Loucy (cell line): Measurements from ENCODE around the gene FAM83B.
"Not testable (repeated sequence)": the region's sequence is repeated elsewhere in the genome, so short reads cannot be mapped to it uniquely, and the experiment has no call there.

Source experiments
- H2AFZ ChIP-seq: fragments of 200-600 bp; sonication (generic); 2 replicates; pipeline ENCODE4 v1.6.0; 2016; ENCODE audit warnings: antibody characterized with exemption, mild to moderate bottlenecking, low read length, moderate library complexity
- H3F3A ChIP-seq: fragments of 200-600 bp; 2 replicates; pipeline ENCODE4 v1.6.0; 2016; ENCODE audit warnings: antibody characterized with exemption, low read depth, mild to moderate bottlenecking
- H3K27me3 ChIP-seq: fragments of 200-600 bp; sonication (generic); 2 replicates; pipeline ENCODE4 v1.6.1; 2014; ENCODE audit warnings: low read length, mild to moderate bottlenecking; ENCODE audit not compliant: insufficient read depth, poor library complexity, severe bottlenecking
- H3K36me3 ChIP-seq: fragments of 200-600 bp; sonication (generic); 2 replicates; pipeline ENCODE4 v1.6.1; 2016; ENCODE audit warnings: low read length; ENCODE audit not compliant: insufficient read depth
- H3K4me1 ChIP-seq: fragments of 200-600 bp; sonication (generic); 2 replicates; pipeline ENCODE4 v1.5.1; 2014; ENCODE audit warnings: low read length, mild to moderate bottlenecking; ENCODE audit not compliant: insufficient read depth, poor library complexity, severe bottlenecking
- H3K4me2 ChIP-seq: fragments of 200-600 bp; sonication (generic); 2 replicates; pipeline ENCODE4 v1.6.0; 2014; ENCODE audit warnings: antibody characterized with exemption, low read length, low read depth, mild to moderate bottlenecking; ENCODE audit not compliant: poor library complexity, severe bottlenecking
- H3K4me3 ChIP-seq: fragments of 200-600 bp; sonication (generic); 2 replicates; pipeline ENCODE4 v1.5.1; 2014; ENCODE audit warnings: low read length, mild to moderate bottlenecking, mixed read lengths; ENCODE audit not compliant: poor library complexity, severe bottlenecking
- H3K79me2 ChIP-seq: fragments of 200-600 bp; sonication (generic); 2 replicates; pipeline ENCODE4 v1.6.1; 2014; ENCODE audit warnings: low read length; ENCODE audit not compliant: insufficient read depth
- H3K9ac ChIP-seq: fragments of 200-600 bp; sonication (generic); 2 replicates; pipeline ENCODE4 v1.6.0; 2014; ENCODE audit warnings: mild to moderate bottlenecking, low read depth, low read length, moderate library complexity; ENCODE audit not compliant: poor library complexity, severe bottlenecking
- H3K9me2 ChIP-seq: fragments of 200-600 bp; sonication (generic); replicated peaks from 2 replicates; pipeline ENCODE4 v1.6.1; 2016; ENCODE audit warnings: low read depth, low read length, mixed read lengths
- H3K9me3 ChIP-seq: fragments of 200-600 bp; sonication (generic); 2 replicates; pipeline ENCODE4 v1.6.1; 2014; ENCODE audit warnings: mild to moderate bottlenecking, antibody characterized with exemption, low read length, low read depth; ENCODE audit not compliant: insufficient read depth
- H4K20me1 ChIP-seq: fragments of 200-600 bp; sonication (generic); 2 replicates; pipeline ENCODE4 v1.6.0; 2014; ENCODE audit warnings: antibody characterized with exemption, low read length, mild to moderate bottlenecking; ENCODE audit not compliant: insufficient read depth, poor library complexity, severe bottlenecking
- EZH2phosphoT487 ChIP-seq: fragments of 200-600 bp; IDR thresholded peaks from 2 replicates; pipeline ENCODE4 v1.6.1; 2018; ENCODE audit warnings: antibody characterized with exemption, mild to moderate bottlenecking, moderate library complexity, borderline replicate concordance
- TF ChIP-seq, protein P1 (sequence below): fragments of 200-600 bp; sonication (generic); conservative IDR thresholded peaks from 2 replicates; pipeline ENCODE4 v1.5.1; 2014; ENCODE audit warnings: mild to moderate bottlenecking, antibody characterized with exemption, low read length

The FAM83B gene

DNA sequence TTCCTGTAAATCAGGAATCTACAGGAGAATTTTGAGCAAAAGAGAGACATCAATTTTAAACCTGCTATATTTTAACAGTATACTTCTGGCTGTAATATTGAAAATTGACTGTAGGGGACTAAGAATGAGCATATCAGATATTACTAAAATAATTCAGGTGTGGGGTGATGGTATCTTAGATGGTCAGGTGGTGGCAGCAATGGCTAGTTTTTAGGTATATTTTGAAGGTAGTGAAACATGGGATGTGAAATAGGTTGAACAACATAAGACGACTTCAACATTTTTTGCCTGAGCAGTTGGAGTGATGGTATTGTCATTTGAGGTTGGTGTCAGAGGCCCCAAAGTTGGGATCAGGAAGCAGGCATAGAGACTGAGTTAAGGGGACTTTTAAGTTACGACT lies 32.1 kb downstream of the FAM83B start:
- no peak overlapping the region for H2AFZ ChIP-seq
- H3K9ac ChIP-seq: no peak overlapping the region
- no peaks in the 10 kb centered on the region for H3K36me3 ChIP-seq
- H3K27me3 ChIP-seq: no peaks in the 10 kb centered on the region
- no peaks in the 10 kb centered on the region for H3F3A ChIP-seq
- H3K4me3 ChIP-seq: no peak overlapping the region
- H3K4me1 ChIP-seq: no peaks in the 10 kb centered on the region
- no peaks in the 10 kb centered on the region for H3K9me2 ChIP-seq
- TF ChIP-seq, protein P1, sequence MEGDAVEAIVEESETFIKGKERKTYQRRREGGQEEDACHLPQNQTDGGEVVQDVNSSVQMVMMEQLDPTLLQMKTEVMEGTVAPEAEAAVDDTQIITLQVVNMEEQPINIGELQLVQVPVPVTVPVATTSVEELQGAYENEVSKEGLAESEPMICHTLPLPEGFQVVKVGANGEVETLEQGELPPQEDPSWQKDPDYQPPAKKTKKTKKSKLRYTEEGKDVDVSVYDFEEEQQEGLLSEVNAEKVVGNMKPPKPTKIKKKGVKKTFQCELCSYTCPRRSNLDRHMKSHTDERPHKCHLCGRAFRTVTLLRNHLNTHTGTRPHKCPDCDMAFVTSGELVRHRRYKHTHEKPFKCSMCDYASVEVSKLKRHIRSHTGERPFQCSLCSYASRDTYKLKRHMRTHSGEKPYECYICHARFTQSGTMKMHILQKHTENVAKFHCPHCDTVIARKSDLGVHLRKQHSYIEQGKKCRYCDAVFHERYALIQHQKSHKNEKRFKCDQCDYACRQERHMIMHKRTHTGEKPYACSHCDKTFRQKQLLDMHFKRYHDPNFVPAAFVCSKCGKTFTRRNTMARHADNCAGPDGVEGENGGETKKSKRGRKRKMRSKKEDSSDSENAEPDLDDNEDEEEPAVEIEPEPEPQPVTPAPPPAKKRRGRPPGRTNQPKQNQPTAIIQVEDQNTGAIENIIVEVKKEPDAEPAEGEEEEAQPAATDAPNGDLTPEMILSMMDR: peak; percentile 35
- no peak for TF ChIP-seq EZH2phosphoT487
- no peak overlapping the region for H3K4me2 ChIP-seq
- H3K79me2 ChIP-seq: no peaks in the 10 kb centered on the region
- H3K9me3 ChIP-seq: no peaks in the 10 kb centered on the region
- no peaks in the 10 kb centered on the region for H4K20me1 ChIP-seq

DNA sequence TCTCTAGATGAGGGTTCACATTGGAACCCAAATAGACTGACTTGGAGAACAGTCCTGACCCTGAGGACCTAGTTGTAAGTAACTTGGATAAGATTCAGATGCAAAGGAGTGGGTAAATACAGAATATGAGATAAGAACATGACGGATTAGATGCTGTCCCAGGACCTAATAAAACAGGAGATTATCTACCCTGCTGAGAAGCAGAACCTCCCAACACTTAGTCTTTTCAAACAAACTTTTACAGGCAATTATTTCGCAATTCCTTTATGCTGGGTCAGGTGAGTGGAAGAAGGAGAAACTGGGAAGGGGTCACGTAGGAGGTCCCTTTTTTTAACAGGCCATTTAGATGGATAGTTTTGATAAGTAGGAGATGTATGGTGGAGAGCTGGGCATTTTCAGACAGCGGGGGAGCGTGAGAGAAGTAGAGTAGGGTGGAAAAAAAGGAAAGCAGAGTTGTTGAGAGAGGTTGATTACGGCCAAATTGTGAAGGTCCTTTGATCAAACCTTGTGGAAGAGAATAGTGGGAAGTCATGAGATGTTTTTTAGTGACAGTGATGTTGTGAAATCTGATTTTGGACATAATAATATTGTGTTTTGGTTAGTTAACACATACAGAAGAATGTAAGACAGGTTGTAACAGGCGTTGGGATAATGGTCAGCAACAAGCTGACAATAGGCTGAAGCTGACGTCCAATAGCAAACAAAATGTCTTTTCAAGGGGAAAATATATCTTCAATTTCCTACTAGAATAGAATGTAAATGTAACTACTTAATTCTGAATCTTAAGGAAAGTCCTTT lies 32.8 kb downstream of the FAM83B start:
- Histone ChIP-seq H3K4me2 (no peak overlapping the region), H3K27me3 (no peaks in the 10 kb centered on the region), H3K36me3 (no peaks in the 10 kb centered on the region), H2AFZ (no peak overlapping the region), H3K4me1 (no peaks in the 10 kb centered on the region), H3K9me3 (no peaks in the 10 kb centered on the region), H3F3A (no peaks in the 10 kb centered on the region), H4K20me1 (no peaks in the 10 kb centered on the region), H3K9ac (no peak overlapping the region), H3K9me2 (no peaks in the 10 kb centered on the region), H3K79me2 (no peaks in the 10 kb centered on the region), H3K4me3 (no peak overlapping the region)
- TF ChIP-seq EZH2phosphoT487: no peak
- TF ChIP-seq, protein P1: no peak

DNA sequence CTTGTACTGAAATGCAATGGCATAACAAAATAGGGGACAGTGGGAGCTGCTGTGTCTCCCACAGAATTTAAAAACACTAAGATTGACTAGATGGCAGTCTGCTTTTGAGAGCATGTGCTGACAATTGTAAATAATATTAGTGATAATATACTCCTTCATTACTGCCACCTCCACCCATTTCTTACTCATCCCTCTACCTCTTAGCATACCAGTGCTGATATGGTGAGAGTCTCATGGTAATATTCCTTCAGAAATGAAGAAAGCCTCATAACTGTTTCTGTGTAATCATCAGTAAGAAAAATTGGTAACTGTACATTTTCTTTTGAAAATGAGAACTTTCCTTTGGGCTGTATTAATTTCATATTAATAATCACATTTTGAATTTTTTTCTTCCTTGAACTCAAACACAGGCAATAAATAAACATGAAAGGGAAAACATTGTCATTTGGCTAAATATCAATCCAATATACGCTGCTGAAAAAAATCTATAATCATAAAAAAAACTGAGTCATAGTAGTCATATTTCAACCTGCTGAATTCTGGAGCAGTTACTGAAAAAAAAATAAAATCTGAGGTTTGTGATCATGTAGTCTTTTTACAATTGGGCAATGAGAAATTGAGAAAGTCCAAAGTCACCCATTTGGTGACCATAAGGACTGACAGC lies 34.6 kb downstream of the FAM83B start:
- Histone ChIP-seq H3K4me1 (no peaks in the 10 kb centered on the region), H3K4me3 (no peak overlapping the region), H3K36me3 (no peaks in the 10 kb centered on the region), H2AFZ (no peak overlapping the region), H3K27me3 (no peaks in the 10 kb centered on the region), H3K9me2 (no peaks in the 10 kb centered on the region), H3K9ac (no peak overlapping the region), H3K4me2 (no peak overlapping the region), H3K79me2 (no peaks in the 10 kb centered on the region), H3K9me3 (no peaks in the 10 kb centered on the region), H3F3A (no peaks in the 10 kb centered on the region), H4K20me1 (no peaks in the 10 kb centered on the region)
- no peak for TF ChIP-seq EZH2phosphoT487
- TF ChIP-seq, protein P1: no peak

DNA sequence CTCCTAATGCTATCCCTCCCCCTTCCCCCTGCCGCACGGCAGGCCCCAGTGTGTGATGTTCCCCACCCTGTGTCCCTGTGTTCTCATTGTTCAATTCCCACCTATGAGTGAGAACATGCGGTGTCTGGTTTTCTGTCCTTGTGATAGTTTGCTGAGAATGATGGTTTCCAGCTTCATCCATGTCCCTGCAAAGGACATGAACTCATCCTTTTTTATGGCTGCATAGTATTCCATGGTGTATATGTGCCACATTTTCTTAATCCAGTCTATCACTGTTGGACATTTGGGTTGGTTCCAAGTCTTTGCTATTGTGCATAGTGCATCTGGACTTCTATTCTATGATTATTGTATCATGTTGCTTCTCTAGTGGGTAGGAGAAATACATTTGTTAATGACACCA lies 35.3 kb downstream of the FAM83B start:
- H3F3A ChIP-seq, H3K79me2 ChIP-seq, H3K4me3 ChIP-seq, H3K27me3 ChIP-seq, H3K4me2 ChIP-seq, H3K4me1 ChIP-seq, H3K9ac ChIP-seq, H3K9me3 ChIP-seq, H2AFZ ChIP-seq, H3K9me2 ChIP-seq, H3K36me3 ChIP-seq, H4K20me1 ChIP-seq: not testable (repeated sequence)
